Ureter (tissue), 1 donor: ENCODE data around the gene PHLDA3. TPM values are rescaled to one million over a fixed set of nuclear protein-coding genes. Genes with fewer than 3 reads are reported as not detected.
A peak's percentile ranks its signal among the peaks of the same experiment; 100 is the strongest.

Experiments
- DNase-seq: peaks from one replicate; pipeline ENCODE4 v3.0.0-alpha.2; 2020; ENCODE audit warnings: low spot score
- total RNA-seq: library from RNA; stranded (reverse); gene quantifications from one replicate; pipeline ENCODE4 v1.2.4, GENCODE V29; 2023
- donor health status: DM: yes; HTN: yes; CAD: no.

Gene PHLDA3
- total RNA-seq, 1 donor from 2014 or later, result 75.4 TPM

GRCh38 chr1:201463071-201463552 is 5.9 kb downstream of the PHLDA3 start:
- no peak for DNase-seq

GRCh38 chr1:201461645-201462441 is 7.1 kb downstream of the PHLDA3 start:
- peak; percentile 93 for DNase-seq

- DNase-seq, result peak; percentile 77
Measured at GRCh38 chr1:201460814-201461644, 8.0 kb downstream of the PHLDA3 start.

- no peak for DNase-seq
Measured at GRCh38 chr1:201459775-201460174, 9.2 kb downstream of the PHLDA3 start.

DNA sequence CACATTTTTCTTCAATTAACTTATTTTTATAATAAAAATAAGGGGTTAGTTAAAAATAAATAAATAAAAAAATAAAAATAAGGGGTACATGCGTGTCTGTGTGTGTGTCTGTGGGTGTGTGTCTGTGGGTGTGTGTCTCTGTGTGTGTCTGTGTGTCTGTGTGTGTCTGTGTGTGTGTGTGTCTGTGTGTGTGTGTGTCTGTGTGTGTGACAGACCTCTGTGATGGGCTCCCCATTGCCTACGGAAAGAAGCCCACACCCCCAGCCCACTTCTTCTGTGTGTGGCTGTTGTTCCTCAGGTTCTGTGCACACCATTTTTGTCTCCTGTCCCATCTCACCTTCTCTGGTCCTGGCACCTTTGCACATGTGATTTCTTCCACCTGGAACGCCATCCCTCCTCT is 9.9 kb downstream of the PHLDA3 start:
- no peak for DNase-seq

GRCh38 chr1:201457508-201457960 is 11.5 kb downstream of the PHLDA3 start:
- DNase-seq, result no peak

- peak; percentile 81 for DNase-seq
Measured at GRCh38 chr1:201456499-201457309, 12.3 kb downstream of the PHLDA3 start.

DNA sequence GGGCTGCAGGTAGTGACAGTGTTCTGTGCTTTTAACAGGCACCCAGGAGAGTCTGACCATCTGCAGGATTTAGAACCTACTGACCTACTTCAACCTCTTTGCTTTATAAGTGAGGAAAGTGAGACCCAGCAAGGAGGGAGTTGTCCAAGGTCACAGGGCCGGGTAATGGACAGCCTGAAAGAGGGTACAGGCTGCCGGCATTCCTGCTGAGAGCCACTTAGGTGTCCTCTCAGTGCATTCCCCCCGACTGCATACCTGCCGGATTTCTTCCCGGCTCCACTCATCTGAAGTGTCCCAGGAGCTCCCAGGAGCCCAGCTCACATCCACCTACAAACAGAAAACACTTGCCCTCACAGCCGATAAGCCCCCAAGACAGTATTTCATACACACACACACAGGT is 13.9 kb downstream of the PHLDA3 start:
- no peak for DNase-seq

DNA sequence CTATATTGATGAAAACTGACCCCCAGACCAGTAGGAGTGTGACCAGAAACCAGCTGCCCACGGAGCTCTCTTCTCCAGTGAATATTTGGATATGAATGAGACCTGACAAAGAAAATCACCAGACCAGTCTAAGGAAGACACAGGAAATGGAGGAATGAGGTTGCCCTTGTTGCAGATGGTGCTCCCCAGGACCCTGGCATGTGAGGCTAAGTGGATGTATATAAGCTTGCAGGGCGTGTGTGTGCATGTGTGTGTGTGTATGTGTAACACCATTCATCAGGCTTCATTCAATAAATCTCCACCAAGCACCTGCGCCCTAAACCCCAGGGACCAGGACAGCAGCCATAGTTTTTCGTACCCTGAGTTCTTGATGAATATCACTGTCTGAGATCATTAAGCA is 14.4 kb downstream of the PHLDA3 start:
- DNase-seq, result no peak

GRCh38 chr1:201452866-201453265 is 16.1 kb downstream of the PHLDA3 start:
- DNase-seq, result no peak

GRCh38 chr1:201450721-201451291 is 18.2 kb downstream of the PHLDA3 start:
- DNase-seq, result no peak

GRCh38 chr1:201448990-201449389 is 20.0 kb downstream of the PHLDA3 start:
- DNase-seq, result no peak

- peak; percentile 84 for DNase-seq
Measured at GRCh38 chr1:201447903-201448871, 20.8 kb downstream of the PHLDA3 start.

- no peak for DNase-seq
Measured at GRCh38 chr1:201445310-201445709, 23.7 kb downstream of the PHLDA3 start.

GRCh38 chr1:201444792-201445191 is 24.2 kb downstream of the PHLDA3 start:
- DNase-seq, result no peak

DNA sequence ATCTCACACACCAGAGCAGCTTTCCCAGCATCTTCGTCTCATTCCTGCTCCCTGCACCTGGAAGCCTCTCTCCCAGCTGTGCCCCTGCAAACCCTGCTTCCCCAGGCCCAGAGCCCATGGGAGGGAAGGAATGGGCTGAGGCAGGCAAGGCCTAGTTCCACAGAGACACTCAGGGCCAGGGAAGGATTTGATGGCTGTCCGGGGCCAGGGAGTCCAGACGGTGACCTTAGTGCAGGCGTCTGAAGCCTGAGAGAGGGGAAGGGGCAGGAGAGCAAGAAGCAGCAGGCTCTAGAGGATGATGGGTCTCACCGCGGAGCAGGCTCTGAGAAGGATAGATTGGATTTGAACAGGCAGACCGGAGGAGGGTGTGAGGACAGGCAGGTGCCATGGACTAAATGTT is 25.2 kb downstream of the PHLDA3 start:
- DNase-seq, result no peak

DNA sequence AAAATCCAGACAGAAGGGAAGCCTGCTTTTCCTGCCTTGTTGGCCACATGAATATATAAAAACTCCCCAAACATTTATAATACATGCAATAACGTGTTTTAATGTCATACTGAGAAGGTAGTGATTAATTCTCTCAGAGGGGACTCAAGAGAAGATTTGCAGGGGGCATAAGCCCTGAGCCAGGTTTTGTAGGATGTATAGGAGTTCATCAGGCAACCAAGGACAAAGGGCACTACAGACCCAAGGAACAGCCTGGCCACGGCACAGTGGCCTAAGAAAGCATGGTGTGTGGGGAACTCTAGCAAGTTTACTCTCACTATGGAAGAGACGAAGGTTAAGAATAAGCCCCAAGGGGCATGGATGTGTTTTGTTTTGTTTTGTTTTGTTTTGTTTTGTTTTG is 32.0 kb downstream of the PHLDA3 start:
- no peak for DNase-seq

- DNase-seq, result no peak
Measured at GRCh38 chr1:201436393-201436792, 32.6 kb downstream of the PHLDA3 start.

GRCh38 chr1:201434266-201434665 is 34.7 kb downstream of the PHLDA3 start:
- no peak for DNase-seq

DNA sequence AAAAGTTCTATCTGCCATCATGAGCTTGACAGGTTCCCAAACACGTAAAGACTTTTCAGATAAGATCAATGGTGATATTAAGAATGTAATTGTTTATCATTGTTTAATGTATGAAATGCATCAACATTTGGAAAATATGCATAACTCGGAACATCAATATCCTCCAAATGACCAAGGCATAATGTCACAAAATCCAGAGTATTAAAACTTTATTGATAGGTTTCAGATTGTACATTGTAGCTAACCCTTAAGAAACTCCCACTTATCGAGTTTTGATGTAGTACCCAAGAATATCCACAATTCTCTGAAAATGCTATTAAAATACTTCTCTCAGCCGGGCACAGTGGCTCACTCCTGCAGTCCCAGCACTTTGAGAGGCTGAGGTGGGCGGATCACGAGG is 35.4 kb downstream of the PHLDA3 start:
- DNase-seq, result no peak
